ENCODE results near the gene MUL1. TPM values are rescaled to one million over a fixed set of nuclear protein-coding genes. Genes with fewer than 3 reads are reported as not detected.

MUL1 gene
- total RNA-seq, 1 experiment from 2014 or later = 21.9 TPM

DNA sequence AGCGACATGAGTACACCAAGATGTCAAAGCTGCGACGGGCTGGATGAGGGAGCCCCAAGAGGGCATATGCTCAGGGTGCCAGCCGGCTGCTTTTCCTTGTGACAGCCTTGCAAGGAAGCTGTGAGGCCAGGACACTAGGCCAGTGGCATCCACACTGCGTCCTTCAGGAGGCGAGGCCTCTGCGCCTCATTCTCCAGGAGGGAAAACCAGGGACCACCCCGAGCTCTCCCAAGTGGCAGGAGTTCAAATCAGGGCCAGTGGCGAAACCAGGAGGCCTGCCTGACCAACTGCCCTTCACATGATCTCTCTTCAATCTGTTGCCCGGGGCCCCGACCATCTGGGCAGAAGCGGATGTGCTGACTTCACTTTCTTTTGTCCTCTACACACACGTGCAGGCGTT lies 8.2 kb downstream of the MUL1 start:
- no peak for DNase-seq (ENCODE audit: low spot score)
- Mint-ChIP-seq H3K27ac (no peak overlapping the region), H3K4me3 (no peak overlapping the region), H3K4me1 (no peaks in the 10 kb centered on the region), H3K36me3 (peaks cover 21% of the 10 kb centered on the region), H3K27me3 (ENCODE audit: low read depth) (peaks cover 4% of the 10 kb centered on the region; the same call in 1 of the 2 replicates), H3K9me3 (no peaks in the 10 kb centered on the region)
- ChIA-PET POLR2A (no interaction called here), CTCF (no interaction called here)
- no peak for TF ChIP-seq MYBL2 (CRISPR knock-in tag; IDR thresholded peaks at IDR 0.05)
- no peak for ATAC-seq

DNA sequence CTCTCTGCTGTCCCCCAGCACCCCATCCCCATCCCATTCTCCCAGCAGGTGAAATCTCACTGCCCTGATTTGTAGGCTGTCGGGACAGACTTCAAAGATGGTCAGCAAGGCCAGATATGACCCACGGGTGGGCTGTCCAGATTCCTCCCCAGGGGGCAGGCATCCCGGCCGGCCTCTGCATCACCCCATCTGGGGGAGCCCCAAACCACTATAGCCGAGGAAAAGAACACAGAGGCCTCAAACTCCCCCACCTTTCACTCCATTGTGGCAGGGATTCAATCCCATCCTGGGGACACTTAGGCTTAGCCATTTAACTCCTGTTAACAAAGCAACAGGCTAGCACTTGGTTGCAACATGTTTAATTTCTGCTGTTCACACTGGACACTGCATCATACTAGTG lies 8.8 kb downstream of the MUL1 start:
- ChIA-PET CTCF (interaction anchor here (1.3 kb wide), 1 partner anchor 138 kb away, joined by 4 read pairs; no protein-coding TSS in a partner anchor), POLR2A (no interaction called here)
- no peak for TF ChIP-seq NFYB (CRISPR knock-in tag; conservative IDR thresholded peaks at IDR 0.05; ENCODE audit: low read depth)
- TF ChIP-seq, protein P1, sequence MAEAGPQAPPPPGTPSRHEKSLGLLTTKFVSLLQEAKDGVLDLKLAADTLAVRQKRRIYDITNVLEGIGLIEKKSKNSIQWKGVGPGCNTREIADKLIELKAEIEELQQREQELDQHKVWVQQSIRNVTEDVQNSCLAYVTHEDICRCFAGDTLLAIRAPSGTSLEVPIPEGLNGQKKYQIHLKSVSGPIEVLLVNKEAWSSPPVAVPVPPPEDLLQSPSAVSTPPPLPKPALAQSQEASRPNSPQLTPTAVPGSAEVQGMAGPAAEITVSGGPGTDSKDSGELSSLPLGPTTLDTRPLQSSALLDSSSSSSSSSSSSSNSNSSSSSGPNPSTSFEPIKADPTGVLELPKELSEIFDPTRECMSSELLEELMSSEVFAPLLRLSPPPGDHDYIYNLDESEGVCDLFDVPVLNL (CRISPR knock-in tag; IDR thresholded peaks at IDR 0.05; ENCODE audit: borderline replicate concordance, low read depth) = no peak
- no peak for TF ChIP-seq NR3C1 (CRISPR knock-in tag; conservative IDR thresholded peaks at IDR 0.05; ENCODE audit: low read depth)
- TF ChIP-seq, protein P2, sequence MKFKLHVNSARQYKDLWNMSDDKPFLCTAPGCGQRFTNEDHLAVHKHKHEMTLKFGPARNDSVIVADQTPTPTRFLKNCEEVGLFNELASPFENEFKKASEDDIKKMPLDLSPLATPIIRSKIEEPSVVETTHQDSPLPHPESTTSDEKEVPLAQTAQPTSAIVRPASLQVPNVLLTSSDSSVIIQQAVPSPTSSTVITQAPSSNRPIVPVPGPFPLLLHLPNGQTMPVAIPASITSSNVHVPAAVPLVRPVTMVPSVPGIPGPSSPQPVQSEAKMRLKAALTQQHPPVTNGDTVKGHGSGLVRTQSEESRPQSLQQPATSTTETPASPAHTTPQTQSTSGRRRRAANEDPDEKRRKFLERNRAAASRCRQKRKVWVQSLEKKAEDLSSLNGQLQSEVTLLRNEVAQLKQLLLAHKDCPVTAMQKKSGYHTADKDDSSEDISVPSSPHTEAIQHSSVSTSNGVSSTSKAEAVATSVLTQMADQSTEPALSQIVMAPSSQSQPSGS (CRISPR knock-in tag; IDR thresholded peaks at IDR 0.05; ENCODE audit: borderline replicate concordance, low read depth) = no peak
- TF ChIP-seq ZNF263 (CRISPR knock-in tag; IDR thresholded peaks at IDR 0.05; ENCODE audit: low read depth) = no peak
- TF ChIP-seq FOXK1 (CRISPR knock-in tag; IDR thresholded peaks at IDR 0.05) = no peak
- no peak for TF ChIP-seq CREM (CRISPR knock-in tag; IDR thresholded peaks at IDR 0.05)
- no peak overlapping the region for H3K4me3 Mint-ChIP-seq
- H3K27ac Mint-ChIP-seq = no peak overlapping the region
- H3K4me1 Mint-ChIP-seq = no peaks in the 10 kb centered on the region
- H3K9me3 Mint-ChIP-seq = no peaks in the 10 kb centered on the region
- ATAC-seq (no peak), DNase-seq (ENCODE audit: low spot score) (no peak)
- peaks cover 4% of the 10 kb centered on the region; the same call in 1 of the 2 replicates for H3K27me3 Mint-ChIP-seq (ENCODE audit: low read depth)
- H3K36me3 Mint-ChIP-seq = peaks cover 21% of the 10 kb centered on the region

DNA sequence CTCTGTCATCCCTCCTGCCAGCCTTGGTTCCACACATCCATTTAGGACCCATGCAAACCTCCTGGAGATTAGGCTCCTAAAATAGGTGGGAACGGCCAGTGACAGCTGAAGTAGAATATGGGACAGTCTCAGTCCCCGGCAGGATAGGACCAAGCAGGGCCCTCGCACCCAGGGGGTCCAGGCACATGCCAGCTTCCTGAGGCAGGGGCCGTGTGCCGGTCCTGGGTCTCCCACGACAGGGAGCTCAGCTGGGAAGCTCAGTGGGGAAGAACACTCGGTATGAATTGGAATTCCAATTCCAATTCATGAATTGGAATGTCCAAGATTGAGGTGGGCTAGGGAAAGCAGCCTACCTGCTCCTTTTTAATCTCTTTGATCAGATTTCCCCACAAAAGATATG lies 9.8 kb downstream of the MUL1 start:
- ChIA-PET CTCF (interaction anchor here (0.5 to 1.3 kb wide), 2 partner anchors 137 to 581 kb away, joined by 3 to 4 read pairs; no protein-coding TSS in a partner anchor), POLR2A (no interaction called here)
- Mint-ChIP-seq H3K27ac (no peak overlapping the region), H3K4me3 (no peak overlapping the region), H3K27me3 (ENCODE audit: low read depth) (peaks cover 4% of the 10 kb centered on the region; the same call in 1 of the 2 replicates), H3K4me1 (no peaks in the 10 kb centered on the region; the same call in 1 of the 2 replicates), H3K9me3 (no peaks in the 10 kb centered on the region), H3K36me3 (peaks cover 21% of the 10 kb centered on the region)
- TF ChIP-seq ZNF219 (CRISPR knock-in tag; IDR thresholded peaks at IDR 0.05; ENCODE audit: borderline replicate concordance) (no peak), IRF2 (CRISPR knock-in tag; IDR thresholded peaks at IDR 0.05; ENCODE audit: borderline replicate concordance, low read depth) (no peak), SOX15 (CRISPR knock-in tag; IDR thresholded peaks at IDR 0.05) (no peak), TEAD1 (CRISPR knock-in tag; IDR thresholded peaks at IDR 0.05) (no peak), JUN (CRISPR knock-in tag; IDR thresholded peaks at IDR 0.05) (no peak), CREB1 (CRISPR knock-in tag; IDR thresholded peaks at IDR 0.05) (no peak), FOXK1 (CRISPR knock-in tag; IDR thresholded peaks at IDR 0.05) (no peak), ZNF416 (CRISPR knock-in tag; IDR thresholded peaks at IDR 0.05) (no peak), NFYB (CRISPR knock-in tag; conservative IDR thresholded peaks at IDR 0.05; ENCODE audit: low read depth) (no peak), TEAD4 (CRISPR knock-in tag; IDR thresholded peaks at IDR 0.05) (no peak), ZNF121 (CRISPR knock-in tag; IDR thresholded peaks at IDR 0.05) (no peak), NFE2L1 (CRISPR knock-in tag; IDR thresholded peaks at IDR 0.05) (no peak), CBFB (CRISPR knock-in tag; IDR thresholded peaks at IDR 0.05; ENCODE audit: low read depth) (no peak), NR2C2 (CRISPR knock-in tag; IDR thresholded peaks at IDR 0.05) (no peak), HMGA2 (CRISPR knock-in tag; IDR thresholded peaks at IDR 0.05) (no peak)
- TF ChIP-seq, protein P3, sequence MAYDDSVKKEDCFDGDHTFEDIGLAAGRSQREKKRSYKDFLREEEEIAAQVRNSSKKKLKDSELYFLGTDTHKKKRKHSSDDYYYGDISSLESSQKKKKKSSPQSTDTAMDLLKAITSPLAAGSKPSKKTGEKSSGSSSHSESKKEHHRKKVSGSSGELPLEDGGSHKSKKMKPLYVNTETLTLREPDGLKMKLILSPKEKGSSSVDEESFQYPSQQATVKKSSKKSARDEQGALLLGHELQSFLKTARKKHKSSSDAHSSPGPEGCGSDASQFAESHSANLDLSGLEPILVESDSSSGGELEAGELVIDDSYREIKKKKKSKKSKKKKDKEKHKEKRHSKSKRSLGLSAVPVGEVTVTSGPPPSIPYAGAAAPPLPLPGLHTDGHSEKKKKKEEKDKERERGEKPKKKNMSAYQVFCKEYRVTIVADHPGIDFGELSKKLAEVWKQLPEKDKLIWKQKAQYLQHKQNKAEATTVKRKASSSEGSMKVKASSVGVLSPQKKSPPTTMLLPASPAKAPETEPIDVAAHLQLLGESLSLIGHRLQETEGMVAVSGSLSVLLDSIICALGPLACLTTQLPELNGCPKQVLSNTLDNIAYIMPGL (CRISPR knock-in tag; IDR thresholded peaks at IDR 0.05) = no peak
- TF ChIP-seq, protein P4, sequence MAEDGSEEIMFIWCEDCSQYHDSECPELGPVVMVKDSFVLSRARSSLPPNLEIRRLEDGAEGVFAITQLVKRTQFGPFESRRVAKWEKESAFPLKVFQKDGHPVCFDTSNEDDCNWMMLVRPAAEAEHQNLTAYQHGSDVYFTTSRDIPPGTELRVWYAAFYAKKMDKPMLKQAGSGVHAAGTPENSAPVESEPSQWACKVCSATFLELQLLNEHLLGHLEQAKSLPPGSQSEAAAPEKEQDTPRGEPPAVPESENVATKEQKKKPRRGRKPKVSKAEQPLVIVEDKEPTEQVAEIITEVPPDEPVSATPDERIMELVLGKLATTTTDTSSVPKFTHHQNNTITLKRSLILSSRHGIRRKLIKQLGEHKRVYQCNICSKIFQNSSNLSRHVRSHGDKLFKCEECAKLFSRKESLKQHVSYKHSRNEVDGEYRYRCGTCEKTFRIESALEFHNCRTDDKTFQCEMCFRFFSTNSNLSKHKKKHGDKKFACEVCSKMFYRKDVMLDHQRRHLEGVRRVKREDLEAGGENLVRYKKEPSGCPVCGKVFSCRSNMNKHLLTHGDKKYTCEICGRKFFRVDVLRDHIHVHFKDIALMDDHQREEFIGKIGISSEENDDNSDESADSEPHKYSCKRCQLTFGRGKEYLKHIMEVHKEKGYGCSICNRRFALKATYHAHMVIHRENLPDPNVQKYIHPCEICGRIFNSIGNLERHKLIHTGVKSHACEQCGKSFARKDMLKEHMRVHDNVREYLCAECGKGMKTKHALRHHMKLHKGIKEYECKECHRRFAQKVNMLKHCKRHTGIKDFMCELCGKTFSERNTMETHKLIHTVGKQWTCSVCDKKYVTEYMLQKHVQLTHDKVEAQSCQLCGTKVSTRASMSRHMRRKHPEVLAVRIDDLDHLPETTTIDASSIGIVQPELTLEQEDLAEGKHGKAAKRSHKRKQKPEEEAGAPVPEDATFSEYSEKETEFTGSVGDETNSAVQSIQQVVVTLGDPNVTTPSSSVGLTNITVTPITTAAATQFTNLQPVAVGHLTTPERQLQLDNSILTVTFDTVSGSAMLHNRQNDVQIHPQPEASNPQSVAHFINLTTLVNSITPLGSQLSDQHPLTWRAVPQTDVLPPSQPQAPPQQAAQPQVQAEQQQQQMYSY (CRISPR knock-in tag; IDR thresholded peaks at IDR 0.05) = no peak
- ATAC-seq = no peak
- no peak for DNase-seq (ENCODE audit: low spot score)

All from WTC11 (cell line).